ENCODE measurements around the gene LPP.

Gene LPP

DNA sequence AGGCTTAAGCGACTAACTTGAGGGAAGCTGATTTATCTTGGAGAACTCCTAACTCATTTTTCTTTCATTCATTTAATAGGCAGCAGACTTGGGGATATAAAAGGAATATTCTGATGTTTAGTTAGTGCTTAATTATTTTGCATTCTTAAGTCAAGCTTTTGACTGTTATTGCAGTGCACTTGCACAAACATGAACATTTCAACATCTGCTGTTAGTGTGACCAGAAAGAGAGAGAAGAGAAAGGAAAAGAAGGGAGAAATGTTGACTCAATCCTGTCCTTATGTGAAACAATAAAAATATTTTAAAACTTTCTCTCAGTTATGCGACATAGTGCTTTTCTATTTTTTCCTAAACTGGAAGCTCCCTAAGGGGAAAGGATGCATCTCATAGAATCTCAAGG lies 507.8 kb downstream of the LPP start:
- TF ChIP-seq TAF1 (IDR thresholded peaks at IDR 0.05; ENCODE audit: borderline replicate concordance, insufficient read depth, low read length), result no peak
- TF ChIP-seq, protein P1, sequence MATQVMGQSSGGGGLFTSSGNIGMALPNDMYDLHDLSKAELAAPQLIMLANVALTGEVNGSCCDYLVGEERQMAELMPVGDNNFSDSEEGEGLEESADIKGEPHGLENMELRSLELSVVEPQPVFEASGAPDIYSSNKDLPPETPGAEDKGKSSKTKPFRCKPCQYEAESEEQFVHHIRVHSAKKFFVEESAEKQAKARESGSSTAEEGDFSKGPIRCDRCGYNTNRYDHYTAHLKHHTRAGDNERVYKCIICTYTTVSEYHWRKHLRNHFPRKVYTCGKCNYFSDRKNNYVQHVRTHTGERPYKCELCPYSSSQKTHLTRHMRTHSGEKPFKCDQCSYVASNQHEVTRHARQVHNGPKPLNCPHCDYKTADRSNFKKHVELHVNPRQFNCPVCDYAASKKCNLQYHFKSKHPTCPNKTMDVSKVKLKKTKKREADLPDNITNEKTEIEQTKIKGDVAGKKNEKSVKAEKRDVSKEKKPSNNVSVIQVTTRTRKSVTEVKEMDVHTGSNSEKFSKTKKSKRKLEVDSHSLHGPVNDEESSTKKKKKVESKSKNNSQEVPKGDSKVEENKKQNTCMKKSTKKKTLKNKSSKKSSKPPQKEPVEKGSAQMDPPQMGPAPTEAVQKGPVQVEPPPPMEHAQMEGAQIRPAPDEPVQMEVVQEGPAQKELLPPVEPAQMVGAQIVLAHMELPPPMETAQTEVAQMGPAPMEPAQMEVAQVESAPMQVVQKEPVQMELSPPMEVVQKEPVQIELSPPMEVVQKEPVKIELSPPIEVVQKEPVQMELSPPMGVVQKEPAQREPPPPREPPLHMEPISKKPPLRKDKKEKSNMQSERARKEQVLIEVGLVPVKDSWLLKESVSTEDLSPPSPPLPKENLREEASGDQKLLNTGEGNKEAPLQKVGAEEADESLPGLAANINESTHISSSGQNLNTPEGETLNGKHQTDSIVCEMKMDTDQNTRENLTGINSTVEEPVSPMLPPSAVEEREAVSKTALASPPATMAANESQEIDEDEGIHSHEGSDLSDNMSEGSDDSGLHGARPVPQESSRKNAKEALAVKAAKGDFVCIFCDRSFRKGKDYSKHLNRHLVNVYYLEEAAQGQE (IDR thresholded peaks at IDR 0.05; ENCODE audit: insufficient read depth in 1 of 2, low read depth in 2 of 2, low read length in 2 of 2), result no peak

DNA sequence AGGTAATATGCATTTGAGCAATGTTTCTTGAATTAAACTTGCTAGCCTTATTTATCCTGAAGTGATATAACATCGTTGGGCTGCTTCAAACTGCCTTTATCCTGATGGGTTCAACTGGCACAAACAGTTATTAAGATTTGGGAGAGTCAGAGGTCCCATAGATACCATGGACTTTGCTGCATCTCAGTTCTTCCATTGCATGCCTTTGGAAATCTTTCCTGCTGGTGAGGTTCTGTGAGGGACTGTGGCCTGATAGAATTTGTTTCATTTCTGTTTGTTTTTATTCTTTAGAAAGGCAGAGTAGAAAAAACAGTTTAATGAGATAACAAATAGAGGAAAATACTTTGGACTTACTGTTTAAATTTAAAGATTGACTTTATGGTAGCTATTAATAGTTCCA lies 508.3 kb downstream of the LPP start:
- TF ChIP-seq, protein P1 (IDR thresholded peaks at IDR 0.05; ENCODE audit: insufficient read depth in 1 of 2, low read depth in 2 of 2, low read length in 2 of 2), result no peak
- TF ChIP-seq POLR2AphosphoS5 (IDR thresholded peaks at IDR 0.05; ENCODE audit: low read depth, low read length), result no peak
- no peak for TF ChIP-seq SIN3A (IDR thresholded peaks at IDR 0.05; ENCODE audit: borderline replicate concordance, insufficient read depth, low read length)
- TF ChIP-seq FOXP2 (optimal IDR thresholded peaks at IDR 0.05; ENCODE audit: borderline replicate concordance, extremely low read depth, extremely low read length, insufficient read depth), result no peak
- TF ChIP-seq TAF1 (IDR thresholded peaks at IDR 0.05; ENCODE audit: borderline replicate concordance, insufficient read depth, low read length), result no peak

DNA sequence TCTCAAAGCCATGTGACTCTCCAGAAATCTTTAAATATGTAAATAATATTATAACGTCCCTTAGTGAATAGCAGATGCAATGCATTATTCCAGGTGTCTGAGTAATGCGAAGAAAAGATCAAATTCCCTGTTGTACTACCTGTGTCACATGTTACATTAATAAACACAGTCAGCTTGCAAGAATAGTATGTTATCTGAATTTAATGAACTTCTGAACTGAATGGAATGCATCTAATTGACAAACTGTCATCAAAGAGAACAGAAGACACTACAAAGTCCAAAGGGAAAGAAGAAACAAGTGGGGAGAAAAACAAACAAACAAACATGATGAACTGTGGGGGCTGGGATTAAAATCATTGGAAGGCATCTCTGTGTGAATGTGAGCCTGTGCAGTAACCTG lies 508.8 kb downstream of the LPP start:
- TF ChIP-seq FOXP2 (optimal IDR thresholded peaks at IDR 0.05; ENCODE audit: borderline replicate concordance, extremely low read depth, extremely low read length, insufficient read depth) (no peak), TAF1 (IDR thresholded peaks at IDR 0.05; ENCODE audit: borderline replicate concordance, insufficient read depth, low read length) (no peak), POLR2AphosphoS5 (IDR thresholded peaks at IDR 0.05; ENCODE audit: low read depth, low read length) (no peak), SIN3A (IDR thresholded peaks at IDR 0.05; ENCODE audit: borderline replicate concordance, insufficient read depth, low read length) (no peak)
- TF ChIP-seq, protein P1 (IDR thresholded peaks at IDR 0.05; ENCODE audit: insufficient read depth in 1 of 2, low read depth in 2 of 2, low read length in 2 of 2), result no peak

DNA sequence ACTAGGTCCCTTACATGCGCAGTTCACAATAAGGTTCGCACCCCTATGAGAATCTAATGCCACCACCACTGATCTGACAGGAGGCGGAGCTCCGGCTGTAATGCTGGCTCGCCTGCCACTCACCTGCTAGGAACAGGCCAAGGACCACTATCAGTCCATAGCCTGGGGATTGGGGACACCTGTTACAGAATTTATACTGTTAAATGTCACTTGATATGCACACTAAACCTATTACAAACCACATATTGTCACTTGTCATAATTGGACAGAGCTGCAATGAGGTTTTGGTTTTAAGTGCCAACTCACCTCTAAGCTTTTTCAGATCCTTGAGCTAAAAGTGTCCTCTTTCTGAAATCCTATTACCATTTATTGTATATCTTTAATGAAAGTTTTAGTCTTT lies 509.9 kb downstream of the LPP start:
- TF ChIP-seq SIN3A (IDR thresholded peaks at IDR 0.05; ENCODE audit: borderline replicate concordance, insufficient read depth, low read length), result no peak
- TF ChIP-seq POLR2AphosphoS5 (IDR thresholded peaks at IDR 0.05; ENCODE audit: low read depth, low read length), result no peak
- TF ChIP-seq TAF1 (IDR thresholded peaks at IDR 0.05; ENCODE audit: borderline replicate concordance, insufficient read depth, low read length), result no peak
- TF ChIP-seq FOXP2 (optimal IDR thresholded peaks at IDR 0.05; ENCODE audit: borderline replicate concordance, extremely low read depth, extremely low read length, insufficient read depth), result no peak
- TF ChIP-seq, protein P1 (IDR thresholded peaks at IDR 0.05; ENCODE audit: insufficient read depth in 1 of 2, low read depth in 2 of 2, low read length in 2 of 2), result no peak

DNA sequence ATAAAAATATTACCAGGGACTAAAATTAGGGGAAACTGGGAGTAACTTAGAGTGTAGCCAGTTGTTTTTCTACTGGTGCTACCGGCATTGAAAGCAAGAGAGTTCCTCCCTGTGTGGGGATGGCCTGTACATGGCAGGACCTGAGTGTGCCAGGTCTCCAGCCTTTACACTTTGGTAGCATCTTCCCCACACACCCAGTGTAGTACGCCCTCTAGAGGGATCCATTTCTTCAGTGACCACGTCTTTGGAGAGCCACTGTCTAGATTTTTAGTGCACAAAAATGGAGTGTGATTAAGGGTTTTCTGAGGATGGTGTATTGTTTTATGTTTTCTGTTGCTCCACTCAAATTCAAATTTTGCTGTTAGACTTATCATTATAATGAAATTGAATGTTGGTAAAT lies 510.8 kb downstream of the LPP start:
- no peak for TF ChIP-seq POLR2AphosphoS5 (IDR thresholded peaks at IDR 0.05; ENCODE audit: low read depth, low read length)
